Activated naive CD4-positive, alpha-beta T cell treated with anti-CD3 and anti-CD28 coated beads, Interleukin-2, amount 50 U/mL, for 24 hours (primary cell): ENCODE measurements around the gene TTYH2.

Source experiments
- H3K27ac Mint-ChIP-seq: one replicate; pipeline ENCODE4 v1.8.0; 2021; ENCODE audit warnings: mild to moderate bottlenecking, mixed read lengths
- H3K27me3 Mint-ChIP-seq: one replicate; pipeline ENCODE4 v1.8.0; 2021; ENCODE audit warnings: mixed read lengths
- H3K36me3 Mint-ChIP-seq: one replicate; pipeline ENCODE4 v1.8.0; 2021; ENCODE audit warnings: mixed read lengths
- H3K4me1 Mint-ChIP-seq: one replicate; pipeline ENCODE4 v1.8.0; 2021; ENCODE audit warnings: mixed read lengths
- H3K4me3 Mint-ChIP-seq: one replicate; pipeline ENCODE4 v1.8.0; 2021; ENCODE audit warnings: mild to moderate bottlenecking, mixed read lengths
- H3K9me3 Mint-ChIP-seq: one replicate; pipeline ENCODE4 v1.8.0; 2021; ENCODE audit warnings: mixed read lengths

TTYH2 gene

DNA sequence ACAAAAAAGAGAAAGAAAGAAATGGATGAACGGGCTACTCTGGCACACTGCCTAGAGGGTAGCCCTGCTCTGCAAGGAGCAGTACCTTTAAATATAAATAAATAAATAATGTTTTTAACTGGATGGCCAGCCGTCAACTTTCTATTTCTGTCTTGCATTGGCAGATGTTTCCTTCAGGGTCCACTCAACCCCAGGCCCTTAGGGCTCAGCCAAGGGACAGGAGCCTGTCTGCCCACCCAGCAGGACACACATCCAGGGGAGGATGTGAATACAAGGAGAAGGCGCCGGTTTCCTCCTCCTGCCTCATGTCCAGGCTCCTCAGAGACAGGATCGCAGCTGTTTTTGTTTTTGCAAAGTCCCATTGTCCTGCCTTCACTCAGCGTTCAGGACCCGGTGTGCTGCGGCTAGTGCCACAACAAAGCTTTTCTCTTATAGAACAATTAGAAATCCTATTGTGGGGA is 22.6 kb downstream of the TTYH2 start:
- Mint-ChIP-seq H3K4me3 (no peak overlapping the region), H3K36me3 (peaks cover 2% of the 10 kb centered on the region), H3K9me3 (no peaks in the 10 kb centered on the region), H3K27ac (no peak overlapping the region), H3K27me3 (no peaks in the 10 kb centered on the region), H3K4me1 (no peaks in the 10 kb centered on the region)

DNA sequence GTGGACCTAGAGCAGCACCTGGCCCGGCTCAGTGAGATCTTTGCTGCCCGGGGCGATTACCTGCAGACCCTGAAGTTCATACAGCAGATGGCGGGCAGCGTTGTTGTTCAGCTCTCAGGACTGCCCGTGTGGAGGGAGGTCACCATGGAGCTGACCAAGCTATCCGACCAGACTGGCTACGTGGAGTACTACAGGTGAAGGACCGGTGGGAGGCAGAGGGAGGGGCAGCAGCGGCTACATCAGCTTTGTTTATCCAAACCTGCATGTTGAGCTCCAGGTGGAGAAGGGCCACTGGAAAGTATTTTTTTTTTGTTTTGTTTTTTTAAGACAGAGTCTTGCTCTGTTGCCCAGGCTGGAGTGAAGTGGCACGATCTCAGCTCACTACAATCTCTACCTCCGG is 23.9 kb downstream of the TTYH2 start:
- H3K27me3 Mint-ChIP-seq = no peaks in the 10 kb centered on the region
- H3K27ac Mint-ChIP-seq = no peak overlapping the region
- no peak overlapping the region for H3K4me3 Mint-ChIP-seq
- H3K4me1 Mint-ChIP-seq = no peaks in the 10 kb centered on the region
- peaks cover 2% of the 10 kb centered on the region for H3K36me3 Mint-ChIP-seq
- no peaks in the 10 kb centered on the region for H3K9me3 Mint-ChIP-seq

DNA sequence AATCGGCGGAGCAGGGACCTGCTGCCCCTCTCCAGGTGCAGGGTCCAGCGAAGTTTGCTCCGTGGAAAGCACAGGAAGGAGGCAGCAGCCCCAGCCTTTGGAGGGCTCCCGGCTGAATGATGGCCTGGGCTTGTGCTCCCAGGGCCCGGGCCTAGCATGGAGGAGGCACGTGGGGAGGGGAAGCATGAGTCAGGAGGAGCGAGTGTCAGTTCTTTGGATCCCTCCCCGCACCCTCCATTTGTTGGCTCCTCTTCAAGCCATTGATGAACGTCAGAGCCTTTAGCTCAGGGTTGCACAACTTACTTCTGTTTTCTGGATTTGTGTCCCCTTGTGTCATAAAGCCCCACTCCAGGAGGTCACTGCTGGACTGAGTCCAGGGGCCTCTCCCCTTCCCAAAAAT is 25.8 kb downstream of the TTYH2 start:
- Mint-ChIP-seq H3K27ac (no peak overlapping the region), H3K27me3 (no peaks in the 10 kb centered on the region), H3K9me3 (no peaks in the 10 kb centered on the region), H3K36me3 (peaks cover 2% of the 10 kb centered on the region), H3K4me1 (no peaks in the 10 kb centered on the region), H3K4me3 (no peak overlapping the region)

DNA sequence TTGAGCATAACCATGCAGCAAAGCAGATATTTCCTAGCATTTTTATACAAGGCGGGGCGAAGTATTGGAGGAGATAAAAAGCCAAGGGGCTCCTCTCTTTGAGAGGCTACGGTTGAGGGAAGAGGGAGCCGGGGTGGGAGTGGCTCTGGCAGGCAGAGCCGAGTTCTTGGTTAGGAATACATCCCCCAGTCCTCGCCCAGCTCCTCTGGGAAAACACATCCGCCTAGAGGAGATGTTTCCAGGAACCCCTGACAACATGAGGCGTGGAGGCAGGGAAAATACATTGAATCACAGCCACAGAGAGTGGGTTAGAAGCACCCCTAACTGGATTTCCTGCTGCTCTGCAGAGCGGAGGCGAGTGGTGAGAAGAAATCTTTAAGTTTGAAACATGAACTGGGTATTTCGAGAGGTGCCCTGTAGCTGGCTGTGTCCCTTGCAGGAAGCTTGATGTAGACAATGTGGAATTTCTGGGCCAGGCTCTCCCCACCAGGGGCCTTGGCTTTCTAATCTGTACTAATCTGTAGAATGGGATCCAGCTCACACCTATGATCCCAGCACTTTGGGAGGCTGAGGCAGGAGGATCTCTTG is 27.3 kb downstream of the TTYH2 start:
- H3K27me3 Mint-ChIP-seq = no peaks in the 10 kb centered on the region
- H3K9me3 Mint-ChIP-seq = no peaks in the 10 kb centered on the region
- H3K4me3 Mint-ChIP-seq = no peak overlapping the region
- H3K36me3 Mint-ChIP-seq = peaks cover 2% of the 10 kb centered on the region
- no peaks in the 10 kb centered on the region for H3K4me1 Mint-ChIP-seq
- no peak overlapping the region for H3K27ac Mint-ChIP-seq

DNA sequence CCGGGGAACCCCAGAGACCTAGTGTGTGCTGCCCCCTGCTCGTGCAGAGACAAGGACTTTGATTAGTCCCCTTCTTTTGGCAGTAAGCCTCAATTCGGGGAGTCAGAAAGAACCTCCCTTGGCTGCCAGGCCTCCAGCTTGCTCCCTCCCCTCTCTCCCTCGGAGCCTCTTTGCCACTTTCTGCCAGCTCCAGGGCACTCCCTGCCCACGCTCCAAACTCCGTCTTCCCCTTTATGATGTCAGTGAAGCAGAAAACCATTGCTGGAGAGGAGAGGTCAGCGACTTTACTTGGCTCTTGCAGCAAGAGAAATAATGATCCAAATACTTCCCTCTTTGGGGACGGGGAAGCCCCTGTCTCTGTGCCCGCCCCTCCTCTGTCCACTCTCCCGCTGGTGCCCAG is 28.1 kb downstream of the TTYH2 start:
- no peaks in the 10 kb centered on the region for H3K27me3 Mint-ChIP-seq
- no peak overlapping the region for H3K4me3 Mint-ChIP-seq
- no peaks in the 10 kb centered on the region for H3K9me3 Mint-ChIP-seq
- no peak overlapping the region for H3K27ac Mint-ChIP-seq
- no peaks in the 10 kb centered on the region for H3K4me1 Mint-ChIP-seq
- H3K36me3 Mint-ChIP-seq = peaks cover 2% of the 10 kb centered on the region

DNA sequence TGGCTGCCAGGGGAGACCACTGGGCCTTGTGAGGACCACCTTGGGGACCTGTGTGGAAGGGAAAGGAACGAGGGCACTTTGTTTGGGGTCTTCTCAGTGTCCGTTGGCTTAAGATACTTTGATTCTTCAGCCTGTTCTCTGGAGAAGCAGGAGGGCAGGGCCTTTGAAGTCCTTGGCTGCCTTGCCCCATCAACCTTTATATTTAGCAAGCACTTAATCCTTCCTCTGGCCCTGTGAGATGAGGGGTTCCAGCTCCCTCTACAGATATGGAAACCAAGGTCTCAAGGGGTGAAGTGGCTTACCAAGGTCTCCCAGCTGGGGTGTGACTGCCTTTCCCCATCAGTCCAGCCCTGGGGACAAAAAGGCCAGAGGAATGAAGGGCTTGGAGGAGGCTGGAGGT is 28.5 kb downstream of the TTYH2 start:
- Mint-ChIP-seq H3K27me3 (no peaks in the 10 kb centered on the region), H3K36me3 (peaks cover 2% of the 10 kb centered on the region), H3K27ac (no peak overlapping the region), H3K4me1 (no peaks in the 10 kb centered on the region), H3K9me3 (no peaks in the 10 kb centered on the region), H3K4me3 (no peak overlapping the region)

DNA sequence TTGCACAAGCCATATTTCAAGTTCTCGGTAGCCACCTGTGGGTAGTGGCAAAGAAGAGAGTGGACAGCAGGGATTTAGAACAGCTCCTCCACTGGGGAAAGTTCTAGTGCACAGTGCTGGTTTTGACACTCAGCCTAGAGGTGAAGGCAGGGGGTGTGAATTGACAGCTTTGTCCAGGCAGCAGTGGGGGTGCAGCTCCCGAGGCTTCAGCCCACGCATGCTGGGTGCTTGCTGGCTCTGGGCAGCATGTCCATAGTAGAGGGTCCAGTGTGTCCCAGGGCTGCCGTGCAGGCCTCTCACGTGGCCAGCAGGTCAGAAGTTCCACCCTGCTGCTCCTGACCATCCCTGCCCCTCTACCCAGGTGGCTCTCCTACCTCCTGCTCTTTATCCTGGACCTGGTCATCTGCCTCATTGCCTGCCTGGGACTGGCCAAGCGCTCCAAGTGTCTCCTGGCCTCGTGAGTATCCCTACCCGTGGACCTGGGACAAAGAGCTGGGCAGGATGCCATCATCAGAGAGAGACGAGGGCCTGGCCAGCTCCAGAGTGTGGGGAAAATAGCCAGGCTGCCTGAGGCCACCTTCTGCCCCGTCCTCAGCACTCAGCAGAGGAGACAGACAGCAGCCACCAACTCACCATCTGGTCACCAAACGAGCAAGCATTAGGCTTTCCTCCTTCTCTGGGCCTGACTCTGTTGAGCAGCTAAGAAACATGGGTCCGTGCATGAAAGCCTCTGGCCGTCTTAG is 29.8 kb downstream of the TTYH2 start:
- Mint-ChIP-seq H3K27ac (no peak overlapping the region), H3K27me3 (no peaks in the 10 kb centered on the region), H3K36me3 (no peaks in the 10 kb centered on the region), H3K9me3 (no peaks in the 10 kb centered on the region), H3K4me1 (no peaks in the 10 kb centered on the region), H3K4me3 (no peak overlapping the region)

DNA sequence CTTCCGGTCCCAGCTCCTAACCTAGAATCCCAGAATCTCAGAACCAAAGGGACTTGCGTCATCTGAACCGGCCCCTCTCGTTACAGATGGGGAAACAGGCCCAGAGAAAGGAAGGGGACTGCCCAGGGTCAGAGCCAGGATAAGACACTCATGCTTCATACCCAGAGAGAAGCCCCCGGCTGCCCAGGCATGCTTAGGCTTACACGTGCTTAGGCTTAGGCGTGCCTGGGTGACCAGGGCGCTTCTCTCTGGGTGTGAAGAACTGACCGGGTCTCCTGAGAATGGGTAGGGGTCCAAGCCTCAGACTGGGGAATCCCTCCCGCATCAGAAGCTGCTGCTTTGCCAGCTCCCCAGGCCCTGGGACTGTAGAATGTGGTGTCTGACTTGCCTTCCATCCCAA is 30.8 kb downstream of the TTYH2 start:
- H3K4me3 Mint-ChIP-seq = no peak overlapping the region
- H3K9me3 Mint-ChIP-seq = no peaks in the 10 kb centered on the region
- no peaks in the 10 kb centered on the region for H3K27me3 Mint-ChIP-seq
- no peak overlapping the region for H3K27ac Mint-ChIP-seq
- H3K36me3 Mint-ChIP-seq = no peaks in the 10 kb centered on the region
- H3K4me1 Mint-ChIP-seq = no peaks in the 10 kb centered on the region

DNA sequence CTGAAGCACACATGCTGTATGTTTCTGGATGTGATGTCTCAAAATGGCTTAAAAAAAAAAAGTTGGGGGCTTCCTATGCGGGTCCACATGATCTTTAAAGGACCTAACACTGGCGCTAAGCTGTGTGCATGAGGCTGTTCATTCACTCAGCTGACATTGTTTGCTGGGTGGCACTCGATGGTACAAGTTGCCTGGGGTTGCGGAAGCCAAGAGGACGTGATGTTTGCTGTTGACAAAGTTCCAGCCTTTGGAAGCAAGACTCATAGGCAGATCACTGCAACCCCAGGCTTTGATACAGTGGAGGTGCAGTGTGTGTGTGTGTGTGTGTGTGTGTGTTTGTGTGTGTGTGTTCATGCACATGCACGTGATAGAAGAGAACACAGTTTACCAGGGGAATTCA is 31.2 kb downstream of the TTYH2 start:
- no peak overlapping the region for H3K27ac Mint-ChIP-seq
- no peak overlapping the region for H3K4me3 Mint-ChIP-seq
- no peaks in the 10 kb centered on the region for H3K4me1 Mint-ChIP-seq
- H3K9me3 Mint-ChIP-seq = no peaks in the 10 kb centered on the region
- no peaks in the 10 kb centered on the region for H3K27me3 Mint-ChIP-seq
- H3K36me3 Mint-ChIP-seq = no peaks in the 10 kb centered on the region

DNA sequence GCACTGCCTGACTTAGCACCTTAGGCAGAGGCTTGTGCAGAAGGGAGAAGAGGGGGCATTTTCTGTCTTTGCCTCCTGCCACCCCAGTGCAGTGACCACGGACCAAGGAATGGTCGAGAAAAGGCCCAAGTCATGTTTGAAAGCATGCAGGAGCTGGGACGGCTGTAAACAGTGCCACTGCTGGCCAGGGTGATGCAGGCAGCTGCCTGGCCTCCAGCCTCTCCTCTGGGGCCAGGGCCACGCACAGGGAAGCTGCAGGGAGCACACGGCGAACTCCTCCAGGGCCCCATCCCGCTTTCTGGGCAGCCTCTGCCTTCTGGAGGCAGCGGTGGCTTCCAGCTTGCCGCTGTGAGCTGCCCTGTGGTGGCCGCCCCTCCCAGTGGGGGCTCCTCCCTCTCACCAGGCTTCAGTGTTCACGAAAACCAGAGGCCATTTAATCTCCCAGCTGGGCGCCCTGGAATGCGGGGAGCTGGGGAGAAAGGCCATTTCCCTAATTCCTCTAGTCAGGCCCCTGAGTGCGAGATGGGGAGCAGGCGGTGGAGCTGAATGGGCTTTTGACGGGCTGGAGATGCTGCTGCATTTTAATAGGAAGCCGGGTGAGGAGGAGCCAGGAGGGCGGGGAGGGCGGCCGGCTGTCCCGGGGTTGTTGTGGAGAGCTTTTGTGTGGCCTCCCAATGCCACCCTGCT is 31.9 kb downstream of the TTYH2 start:
- H3K27ac Mint-ChIP-seq = no peak overlapping the region
- H3K4me1 Mint-ChIP-seq = no peaks in the 10 kb centered on the region
- no peak overlapping the region for H3K4me3 Mint-ChIP-seq
- H3K9me3 Mint-ChIP-seq = no peaks in the 10 kb centered on the region
- no peaks in the 10 kb centered on the region for H3K27me3 Mint-ChIP-seq
- no peaks in the 10 kb centered on the region for H3K36me3 Mint-ChIP-seq

DNA sequence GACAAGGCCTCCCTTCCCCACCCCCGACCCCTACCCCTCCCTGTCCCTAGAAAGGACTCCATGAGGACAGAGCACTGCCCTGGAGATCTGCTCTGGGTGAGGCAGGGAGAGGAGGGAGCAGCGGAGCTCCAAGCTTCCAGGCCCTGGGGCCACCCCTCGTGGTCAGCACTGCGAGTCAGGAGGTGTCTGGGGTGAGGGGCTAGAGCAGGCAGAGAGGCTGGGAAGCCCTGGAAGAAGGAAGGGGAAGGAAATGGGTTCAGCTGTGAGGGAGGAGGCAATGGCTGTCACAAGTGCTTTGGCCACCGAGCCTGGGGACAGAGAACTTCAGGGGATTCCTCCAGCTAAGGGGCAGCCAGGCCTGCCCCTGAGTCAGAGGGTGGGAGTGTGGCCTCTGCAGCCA is 32.5 kb downstream of the TTYH2 start:
- no peak overlapping the region for H3K4me3 Mint-ChIP-seq
- H3K4me1 Mint-ChIP-seq = no peaks in the 10 kb centered on the region
- no peak overlapping the region for H3K27ac Mint-ChIP-seq
- no peaks in the 10 kb centered on the region for H3K36me3 Mint-ChIP-seq
- no peaks in the 10 kb centered on the region for H3K9me3 Mint-ChIP-seq
- H3K27me3 Mint-ChIP-seq = no peaks in the 10 kb centered on the region

DNA sequence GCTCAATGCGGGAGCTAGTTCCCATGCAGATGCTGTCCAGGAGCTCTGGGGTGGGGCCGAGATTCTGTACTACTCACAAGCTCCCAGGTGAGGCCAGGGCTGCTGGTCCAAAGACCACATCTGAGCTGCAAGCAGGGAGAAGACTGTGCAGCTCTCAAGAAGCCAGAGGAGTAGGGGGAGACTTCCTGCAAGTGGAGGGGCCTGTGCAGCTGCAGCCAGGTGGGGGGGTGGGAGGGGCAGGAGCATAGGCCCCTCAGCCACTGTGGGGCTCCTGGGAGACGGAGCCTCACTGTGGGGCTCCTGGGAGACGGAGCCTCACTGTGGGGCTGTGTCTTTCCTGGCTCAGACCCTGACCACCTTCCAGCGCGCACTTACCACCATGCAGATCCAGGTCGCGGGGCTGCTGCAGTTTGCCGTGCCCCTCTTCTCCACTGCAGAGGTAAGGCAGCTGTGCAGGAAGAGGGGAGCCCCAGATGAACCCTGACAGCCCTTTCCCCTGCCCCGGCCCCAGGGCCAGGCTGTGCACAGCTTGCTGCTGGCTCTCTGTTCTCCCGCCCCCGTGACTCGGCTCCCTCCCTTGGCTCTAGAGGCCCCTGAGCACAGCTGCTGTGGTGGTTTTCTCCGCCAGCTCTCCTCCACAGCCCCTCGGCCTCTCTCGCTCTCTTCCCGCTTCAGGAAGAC is 36.4 kb downstream of the TTYH2 start:
- H3K4me1 Mint-ChIP-seq = no peaks in the 10 kb centered on the region
- H3K36me3 Mint-ChIP-seq = peaks cover 5% of the 10 kb centered on the region
- H3K9me3 Mint-ChIP-seq = no peaks in the 10 kb centered on the region
- no peak overlapping the region for H3K27ac Mint-ChIP-seq
- no peaks in the 10 kb centered on the region for H3K27me3 Mint-ChIP-seq
- H3K4me3 Mint-ChIP-seq = no peak overlapping the region

DNA sequence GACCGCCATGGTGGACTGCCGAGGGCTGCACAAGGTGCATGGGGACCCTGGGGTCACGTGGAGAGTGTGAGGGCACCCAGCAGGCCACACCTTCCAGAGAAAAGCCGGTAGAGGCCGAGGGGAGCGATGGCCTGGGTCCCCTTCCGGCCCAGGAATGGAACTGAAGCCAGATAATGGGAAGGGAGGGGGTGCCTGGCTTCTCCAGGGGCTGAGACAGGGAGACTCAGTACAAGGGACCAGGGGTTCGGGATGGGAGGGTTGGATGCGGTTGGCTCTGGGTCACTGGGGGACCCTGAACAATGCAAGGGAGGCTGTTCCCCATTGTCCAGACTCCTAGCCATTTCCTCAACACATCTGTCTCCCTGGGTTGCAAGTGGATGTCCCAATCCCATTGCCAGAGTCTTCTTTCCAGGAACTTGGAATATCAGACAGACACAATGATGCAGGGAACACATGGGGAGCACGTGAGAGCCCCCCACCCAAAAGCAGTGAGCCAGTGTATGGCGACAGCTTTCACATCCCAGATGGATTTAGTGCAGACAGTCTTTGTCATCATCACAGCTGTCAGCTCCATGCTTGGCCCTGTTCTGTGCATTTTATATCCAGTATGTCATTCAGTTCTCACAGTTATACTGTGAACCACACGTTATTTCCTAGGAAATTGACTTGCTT is 37.1 kb downstream of the TTYH2 start:
- no peak overlapping the region for H3K27ac Mint-ChIP-seq
- no peaks in the 10 kb centered on the region for H3K27me3 Mint-ChIP-seq
- peaks cover 5% of the 10 kb centered on the region for H3K36me3 Mint-ChIP-seq
- H3K4me3 Mint-ChIP-seq = no peak overlapping the region
- H3K9me3 Mint-ChIP-seq = no peaks in the 10 kb centered on the region
- no peaks in the 10 kb centered on the region for H3K4me1 Mint-ChIP-seq

DNA sequence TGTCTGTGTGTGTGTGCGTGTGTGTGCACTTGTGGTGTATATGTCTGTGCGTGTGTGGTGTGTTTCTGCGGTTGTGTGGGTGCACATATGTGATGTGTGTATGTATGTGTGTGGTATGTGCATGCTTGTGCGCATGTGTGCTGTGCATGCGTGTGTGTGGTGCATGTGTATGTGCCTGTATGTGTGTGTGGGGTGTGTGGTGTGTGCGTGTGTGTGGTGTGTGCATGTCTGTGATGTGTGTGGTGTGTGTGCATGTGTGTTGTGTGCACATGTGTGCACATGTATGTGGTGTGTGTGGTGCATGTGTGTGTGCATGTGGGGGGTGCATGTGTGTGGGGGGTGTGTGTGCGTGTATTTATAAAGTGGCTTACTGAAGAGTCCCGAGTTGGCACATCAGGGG is 37.7 kb downstream of the TTYH2 start:
- H3K4me3 Mint-ChIP-seq = no peak overlapping the region
- H3K27me3 Mint-ChIP-seq = no peaks in the 10 kb centered on the region
- H3K9me3 Mint-ChIP-seq = no peaks in the 10 kb centered on the region
- no peak overlapping the region for H3K27ac Mint-ChIP-seq
- H3K36me3 Mint-ChIP-seq = peaks cover 5% of the 10 kb centered on the region
- no peaks in the 10 kb centered on the region for H3K4me1 Mint-ChIP-seq

DNA sequence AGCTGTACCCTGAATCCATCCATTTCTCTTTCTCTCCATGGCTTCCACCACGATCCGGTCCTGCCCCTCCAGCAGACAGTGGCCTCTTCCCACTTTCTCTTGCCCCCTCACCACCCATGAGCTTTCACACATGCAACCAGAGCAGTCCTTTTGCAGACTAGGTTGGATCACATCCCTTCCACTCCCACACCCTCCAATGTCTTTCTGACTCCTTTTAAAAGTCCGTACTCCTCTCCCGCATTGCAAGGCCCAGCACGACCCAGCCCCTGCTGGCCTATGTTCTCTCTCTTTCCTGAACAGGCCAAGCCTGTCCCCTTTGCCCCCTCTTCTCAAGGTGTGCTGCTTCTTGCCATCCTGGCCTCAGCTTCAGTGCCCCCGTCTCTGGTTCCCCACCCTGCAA is 38.2 kb downstream of the TTYH2 start:
- H3K36me3 Mint-ChIP-seq = peaks cover 5% of the 10 kb centered on the region
- no peak overlapping the region for H3K4me3 Mint-ChIP-seq
- H3K27me3 Mint-ChIP-seq = no peaks in the 10 kb centered on the region
- H3K4me1 Mint-ChIP-seq = no peaks in the 10 kb centered on the region
- no peaks in the 10 kb centered on the region for H3K9me3 Mint-ChIP-seq
- H3K27ac Mint-ChIP-seq = no peak overlapping the region
